Measurements from ENCODE around the gene HLX.

Gene HLX

DNA sequence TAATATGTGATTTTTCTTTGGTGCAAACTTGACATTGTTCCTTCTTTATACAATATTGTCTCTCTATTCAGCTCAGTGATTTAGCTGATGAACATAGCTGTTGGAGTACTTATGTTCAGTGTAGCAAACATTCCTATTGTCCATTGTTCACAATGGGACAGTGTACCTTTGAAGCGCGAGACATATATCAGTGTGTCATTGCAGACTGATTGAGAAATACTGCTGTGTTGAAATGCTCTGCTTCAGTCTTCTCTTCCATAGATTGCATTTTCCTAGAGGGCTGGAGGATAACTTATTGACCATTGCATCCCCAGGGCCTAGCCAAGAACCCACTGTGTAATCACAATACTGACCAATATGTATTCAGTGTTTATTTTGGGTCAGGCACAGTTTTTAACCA lies 46.5 kb downstream of the HLX start:
- ATAC-seq, result no peak
- TF ChIP-seq, protein P1, sequence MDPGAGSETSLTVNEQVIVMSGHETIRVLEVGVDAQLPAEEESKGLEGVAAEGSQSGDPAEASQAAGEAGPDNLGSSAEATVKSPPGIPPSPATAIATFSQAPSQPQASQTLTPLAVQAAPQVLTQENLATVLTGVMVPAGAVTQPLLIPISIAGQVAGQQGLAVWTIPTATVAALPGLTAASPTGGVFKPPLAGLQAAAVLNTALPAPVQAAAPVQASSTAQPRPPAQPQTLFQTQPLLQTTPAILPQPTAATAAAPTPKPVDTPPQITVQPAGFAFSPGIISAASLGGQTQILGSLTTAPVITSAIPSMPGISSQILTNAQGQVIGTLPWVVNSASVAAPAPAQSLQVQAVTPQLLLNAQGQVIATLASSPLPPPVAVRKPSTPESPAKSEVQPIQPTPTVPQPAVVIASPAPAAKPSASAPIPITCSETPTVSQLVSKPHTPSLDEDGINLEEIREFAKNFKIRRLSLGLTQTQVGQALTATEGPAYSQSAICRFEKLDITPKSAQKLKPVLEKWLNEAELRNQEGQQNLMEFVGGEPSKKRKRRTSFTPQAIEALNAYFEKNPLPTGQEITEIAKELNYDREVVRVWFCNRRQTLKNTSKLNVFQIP (CRISPR knock-in tag; IDR thresholded peaks at IDR 0.05; ENCODE audit: borderline replicate concordance, low read depth), result no peak
- TF ChIP-seq ZNF8 (CRISPR knock-in tag; IDR thresholded peaks at IDR 0.05) (no peak), SNAI2 (CRISPR knock-in tag; IDR thresholded peaks at IDR 0.05) (no peak), ZNF565 (CRISPR knock-in tag; conservative IDR thresholded peaks at IDR 0.05; ENCODE audit: low read depth) (no peak), TCF4 (CRISPR knock-in tag; IDR thresholded peaks at IDR 0.05; ENCODE audit: borderline replicate concordance) (no peak), RARB (CRISPR knock-in tag; IDR thresholded peaks at IDR 0.05) (no peak), BACH2 (CRISPR knock-in tag; IDR thresholded peaks at IDR 0.05; ENCODE audit: borderline replicate concordance) (no peak), ZC3H10 (CRISPR knock-in tag; IDR thresholded peaks at IDR 0.05) (no peak)
- TF ChIP-seq, protein P2, sequence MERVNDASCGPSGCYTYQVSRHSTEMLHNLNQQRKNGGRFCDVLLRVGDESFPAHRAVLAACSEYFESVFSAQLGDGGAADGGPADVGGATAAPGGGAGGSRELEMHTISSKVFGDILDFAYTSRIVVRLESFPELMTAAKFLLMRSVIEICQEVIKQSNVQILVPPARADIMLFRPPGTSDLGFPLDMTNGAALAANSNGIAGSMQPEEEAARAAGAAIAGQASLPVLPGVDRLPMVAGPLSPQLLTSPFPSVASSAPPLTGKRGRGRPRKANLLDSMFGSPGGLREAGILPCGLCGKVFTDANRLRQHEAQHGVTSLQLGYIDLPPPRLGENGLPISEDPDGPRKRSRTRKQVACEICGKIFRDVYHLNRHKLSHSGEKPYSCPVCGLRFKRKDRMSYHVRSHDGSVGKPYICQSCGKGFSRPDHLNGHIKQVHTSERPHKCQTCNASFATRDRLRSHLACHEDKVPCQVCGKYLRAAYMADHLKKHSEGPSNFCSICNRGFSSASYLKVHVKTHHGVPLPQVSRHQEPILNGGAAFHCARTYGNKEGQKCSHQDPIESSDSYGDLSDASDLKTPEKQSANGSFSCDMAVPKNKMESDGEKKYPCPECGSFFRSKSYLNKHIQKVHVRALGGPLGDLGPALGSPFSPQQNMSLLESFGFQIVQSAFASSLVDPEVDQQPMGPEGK (CRISPR knock-in tag; IDR thresholded peaks at IDR 0.05; ENCODE audit: borderline replicate concordance), result no peak

DNA sequence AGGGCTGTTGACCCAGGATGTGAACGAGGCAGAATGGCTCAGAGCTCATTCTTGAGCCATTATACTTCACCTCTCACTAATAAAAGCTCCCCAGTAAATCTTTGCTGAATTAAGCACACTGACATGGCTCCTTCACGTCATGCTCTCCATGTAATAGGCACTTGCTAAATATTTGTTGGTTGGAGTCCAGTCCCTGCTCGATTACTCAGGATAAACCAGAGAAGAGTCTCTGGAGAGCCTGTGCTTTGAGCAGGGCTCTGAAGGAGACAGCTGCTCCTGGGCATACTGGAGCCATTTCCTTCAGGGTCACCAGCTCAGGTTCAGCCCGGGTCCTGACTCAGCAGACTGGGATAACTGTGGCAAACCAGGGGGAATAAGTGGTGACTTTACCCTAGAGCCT lies 46.9 kb downstream of the HLX start:
- no peak for ATAC-seq
- no peak for TF ChIP-seq ZNF8 (CRISPR knock-in tag; IDR thresholded peaks at IDR 0.05)
- TF ChIP-seq, protein P3, sequence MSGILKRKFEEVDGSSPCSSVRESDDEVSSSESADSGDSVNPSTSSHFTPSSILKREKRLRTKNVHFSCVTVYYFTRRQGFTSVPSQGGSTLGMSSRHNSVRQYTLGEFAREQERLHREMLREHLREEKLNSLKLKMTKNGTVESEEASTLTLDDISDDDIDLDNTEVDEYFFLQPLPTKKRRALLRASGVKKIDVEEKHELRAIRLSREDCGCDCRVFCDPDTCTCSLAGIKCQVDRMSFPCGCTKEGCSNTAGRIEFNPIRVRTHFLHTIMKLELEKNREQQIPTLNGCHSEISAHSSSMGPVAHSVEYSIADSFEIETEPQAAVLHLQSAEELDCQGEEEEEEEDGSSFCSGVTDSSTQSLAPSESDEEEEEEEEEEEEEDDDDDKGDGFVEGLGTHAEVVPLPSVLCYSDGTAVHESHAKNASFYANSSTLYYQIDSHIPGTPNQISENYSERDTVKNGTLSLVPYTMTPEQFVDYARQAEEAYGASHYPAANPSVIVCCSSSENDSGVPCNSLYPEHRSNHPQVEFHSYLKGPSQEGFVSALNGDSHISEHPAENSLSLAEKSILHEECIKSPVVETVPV (CRISPR knock-in tag; IDR thresholded peaks at IDR 0.05), result no peak
- TF ChIP-seq RARB (CRISPR knock-in tag; IDR thresholded peaks at IDR 0.05), result no peak
- TF ChIP-seq ARNTL (CRISPR knock-in tag; IDR thresholded peaks at IDR 0.05; ENCODE audit: borderline replicate concordance, low read depth), result no peak
- TF ChIP-seq PPARA (CRISPR knock-in tag; IDR thresholded peaks at IDR 0.05; ENCODE audit: borderline replicate concordance), result no peak
- TF ChIP-seq, protein P2 (CRISPR knock-in tag; IDR thresholded peaks at IDR 0.05; ENCODE audit: borderline replicate concordance), result no peak

DNA sequence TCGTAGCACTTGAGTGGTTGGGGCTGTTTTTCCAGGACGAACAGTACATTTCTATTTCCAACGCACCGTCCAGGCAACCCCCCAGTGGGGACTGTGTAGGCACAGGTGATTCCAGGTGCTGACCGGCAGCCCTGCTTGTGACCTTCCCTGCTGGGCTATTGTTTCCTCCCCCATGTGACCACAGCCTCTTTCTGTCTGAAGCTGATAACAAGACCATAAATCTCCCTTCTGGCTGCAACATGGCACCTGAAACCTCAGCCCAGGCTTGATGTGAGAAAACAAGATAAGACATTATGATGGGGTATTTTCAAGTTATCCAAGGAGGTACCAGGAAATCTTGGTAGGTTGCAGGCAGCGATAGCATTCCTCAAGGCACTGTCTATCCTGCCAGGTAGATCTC lies 48.2 kb downstream of the HLX start:
- ATAC-seq, result no peak
- TF ChIP-seq, protein P1 (CRISPR knock-in tag; IDR thresholded peaks at IDR 0.05; ENCODE audit: borderline replicate concordance, low read depth), result no peak
- TF ChIP-seq ZFP30 (CRISPR knock-in tag; IDR thresholded peaks at IDR 0.05) (no peak), ZNF8 (CRISPR knock-in tag; IDR thresholded peaks at IDR 0.05) (no peak), CSDC2 (CRISPR knock-in tag; IDR thresholded peaks at IDR 0.05) (no peak), ZNF565 (CRISPR knock-in tag; conservative IDR thresholded peaks at IDR 0.05; ENCODE audit: low read depth) (no peak), PPARA (CRISPR knock-in tag; IDR thresholded peaks at IDR 0.05; ENCODE audit: borderline replicate concordance) (no peak), GLIS3 (CRISPR knock-in tag; IDR thresholded peaks at IDR 0.05) (no peak), TOX (CRISPR knock-in tag; IDR thresholded peaks at IDR 0.05; ENCODE audit: borderline replicate concordance) (no peak), ISL1 (CRISPR knock-in tag; IDR thresholded peaks at IDR 0.05) (no peak), ZC3H10 (CRISPR knock-in tag; IDR thresholded peaks at IDR 0.05) (no peak), RARB (CRISPR knock-in tag; IDR thresholded peaks at IDR 0.05) (no peak)
- TF ChIP-seq, protein P4, sequence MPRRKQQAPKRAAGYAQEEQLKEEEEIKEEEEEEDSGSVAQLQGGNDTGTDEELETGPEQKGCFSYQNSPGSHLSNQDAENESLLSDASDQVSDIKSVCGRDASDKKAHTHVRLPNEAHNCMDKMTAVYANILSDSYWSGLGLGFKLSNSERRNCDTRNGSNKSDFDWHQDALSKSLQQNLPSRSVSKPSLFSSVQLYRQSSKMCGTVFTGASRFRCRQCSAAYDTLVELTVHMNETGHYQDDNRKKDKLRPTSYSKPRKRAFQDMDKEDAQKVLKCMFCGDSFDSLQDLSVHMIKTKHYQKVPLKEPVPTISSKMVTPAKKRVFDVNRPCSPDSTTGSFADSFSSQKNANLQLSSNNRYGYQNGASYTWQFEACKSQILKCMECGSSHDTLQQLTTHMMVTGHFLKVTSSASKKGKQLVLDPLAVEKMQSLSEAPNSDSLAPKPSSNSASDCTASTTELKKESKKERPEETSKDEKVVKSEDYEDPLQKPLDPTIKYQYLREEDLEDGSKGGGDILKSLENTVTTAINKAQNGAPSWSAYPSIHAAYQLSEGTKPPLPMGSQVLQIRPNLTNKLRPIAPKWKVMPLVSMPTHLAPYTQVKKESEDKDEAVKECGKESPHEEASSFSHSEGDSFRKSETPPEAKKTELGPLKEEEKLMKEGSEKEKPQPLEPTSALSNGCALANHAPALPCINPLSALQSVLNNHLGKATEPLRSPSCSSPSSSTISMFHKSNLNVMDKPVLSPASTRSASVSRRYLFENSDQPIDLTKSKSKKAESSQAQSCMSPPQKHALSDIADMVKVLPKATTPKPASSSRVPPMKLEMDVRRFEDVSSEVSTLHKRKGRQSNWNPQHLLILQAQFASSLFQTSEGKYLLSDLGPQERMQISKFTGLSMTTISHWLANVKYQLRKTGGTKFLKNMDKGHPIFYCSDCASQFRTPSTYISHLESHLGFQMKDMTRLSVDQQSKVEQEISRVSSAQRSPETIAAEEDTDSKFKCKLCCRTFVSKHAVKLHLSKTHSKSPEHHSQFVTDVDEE (CRISPR knock-in tag; IDR thresholded peaks at IDR 0.05), result no peak
- TF ChIP-seq, protein P2 (CRISPR knock-in tag; IDR thresholded peaks at IDR 0.05; ENCODE audit: borderline replicate concordance), result no peak
- TF ChIP-seq, protein P3 (CRISPR knock-in tag; IDR thresholded peaks at IDR 0.05), result no peak
- TF ChIP-seq, protein P5, sequence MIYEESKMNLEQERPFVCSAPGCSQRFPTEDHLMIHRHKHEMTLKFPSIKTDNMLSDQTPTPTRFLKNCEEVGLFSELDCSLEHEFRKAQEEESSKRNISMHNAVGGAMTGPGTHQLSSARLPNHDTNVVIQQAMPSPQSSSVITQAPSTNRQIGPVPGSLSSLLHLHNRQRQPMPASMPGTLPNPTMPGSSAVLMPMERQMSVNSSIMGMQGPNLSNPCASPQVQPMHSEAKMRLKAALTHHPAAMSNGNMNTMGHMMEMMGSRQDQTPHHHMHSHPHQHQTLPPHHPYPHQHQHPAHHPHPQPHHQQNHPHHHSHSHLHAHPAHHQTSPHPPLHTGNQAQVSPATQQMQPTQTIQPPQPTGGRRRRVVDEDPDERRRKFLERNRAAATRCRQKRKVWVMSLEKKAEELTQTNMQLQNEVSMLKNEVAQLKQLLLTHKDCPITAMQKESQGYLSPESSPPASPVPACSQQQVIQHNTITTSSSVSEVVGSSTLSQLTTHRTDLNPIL (CRISPR knock-in tag; IDR thresholded peaks at IDR 0.05; ENCODE audit: low read depth), result no peak
